Endothelial cell of umbilical vein (primary cell): Measurements from ENCODE around the gene SKOR1. TPM values are rescaled to one million over a fixed set of nuclear protein-coding genes. Genes with fewer than 3 reads are reported as not detected.

Experiments used
- BruUV-seq: library from RNA; stranded (reverse); fragments of 400-500 nt; replicated peaks from 2 replicates; lab custom pipeline; 2021; lab: Mats Ljungman, UMichigan
- CTCF ChIA-PET: fragments of 300-600, 350-600 bp; sonication (Branson Sonifier 250); formaldehyde crosslinking; loops from one replicate; lab custom pipeline; 2021; ENCODE audit warnings: antibody characterized with exemption, inconsistent platforms; lab: Charles Lee
- POLR2A ChIA-PET: fragments of 300-600, 350-600 bp; sonication (Branson Sonifier 250); formaldehyde crosslinking; loops from one replicate; lab custom pipeline; 2021; ENCODE audit warnings: antibody characterized with exemption, inconsistent platforms; lab: Charles Lee
- DNase-seq: peaks from one replicate; pipeline ENCODE4 v3.0.0-alpha.2; 2011; ENCODE audit warnings: low read depth, low spot score
- FAIRE-seq: peaks from 2 replicates; lab custom pipeline; 2011; peaks lifted over from hg19 to GRCh38; lab: Jason Lieb, UNC
- H2AFZ ChIP-seq: 2 replicates; pipeline ENCODE4 v1.6.0; 2012; ENCODE audit warnings: low read depth, low read length, control low read depth, inconsistent platforms
- H3K27ac ChIP-seq: 2 replicates; pipeline ENCODE4 v1.5.1; 2011; ENCODE audit warnings: low read depth, mild to moderate bottlenecking, control low read depth, low read length, moderate library complexity; ENCODE audit not compliant: insufficient read depth
- H3K27me3 ChIP-seq, 2 experiments: 2 replicates each; pipeline versions ENCODE4 v1.6.0 to v1.6.1; 2011; ENCODE audit warnings: low read length in 2 of 2, mixed read lengths in 1 of 2; ENCODE audit not compliant: control insufficient read depth in 2 of 2, insufficient read depth in 2 of 2
- H3K36me3 ChIP-seq, 2 experiments: 2 replicates in 1 of 2; 3 replicates in 1 of 2; pipeline ENCODE4 v1.5.1; 2011; ENCODE audit warnings: low read length in 2 of 2, mild to moderate bottlenecking in 1 of 2, moderate library complexity in 1 of 2; ENCODE audit not compliant: control insufficient read depth in 2 of 2, insufficient read depth in 2 of 2; ENCODE audit errors: extremely low read depth in 1 of 2
- H3K4me1 ChIP-seq: 3 replicates; pipeline ENCODE4 v1.5.1; 2011; ENCODE audit warnings: mild to moderate bottlenecking, low read length; ENCODE audit not compliant: control insufficient read depth, insufficient read depth; ENCODE audit errors: extremely low read depth
- H3K4me2 ChIP-seq: 2 replicates; pipeline ENCODE4 v1.6.1; 2011; ENCODE audit warnings: low read length, control low read depth, mixed read lengths; ENCODE audit not compliant: insufficient read depth
- H3K4me3 ChIP-seq, 3 experiments: fragments of 200-600 bp in 1 of 3; sonication (generic), shearing (Covaris generic) in 1 of 3; replicated peaks in 1 of 3; 2 replicates each; pipeline ENCODE4 v1.5.1; 2011 to 2016; ENCODE audit warnings: control low read depth in 3 of 3, low read length in 3 of 3, mild to moderate bottlenecking in 2 of 3, inconsistent platforms in 1 of 3, low read depth in 1 of 3, moderate library complexity in 1 of 3; ENCODE audit not compliant: insufficient read depth in 1 of 3
- H3K79me2 ChIP-seq: 2 replicates; pipeline ENCODE4 v1.6.0; 2012; ENCODE audit warnings: low read length, inconsistent platforms; ENCODE audit not compliant: control insufficient read depth, insufficient read depth
- H3K9ac ChIP-seq: replicated peaks from 2 replicates; pipeline ENCODE3; 2011; ENCODE audit warnings: low read length, control low read depth; ENCODE audit not compliant: insufficient read depth; ENCODE audit errors: extremely low read depth
- H3K9me1 ChIP-seq: replicated peaks from 3 replicates; pipeline ENCODE4 v1.6.0; 2011; ENCODE audit warnings: mild to moderate bottlenecking, low read length; ENCODE audit not compliant: control insufficient read depth, insufficient read depth; ENCODE audit errors: extremely low read depth
- H3K9me3 ChIP-seq: replicated peaks from 2 replicates; pipeline ENCODE4 v1.5.1; 2012; ENCODE audit warnings: low read length, inconsistent platforms; ENCODE audit not compliant: control insufficient read depth, insufficient read depth
- H4K20me1 ChIP-seq: replicated peaks from 2 replicates; pipeline ENCODE3; 2011; ENCODE audit warnings: mild to moderate bottlenecking, low read length; ENCODE audit not compliant: control insufficient read depth, insufficient read depth; ENCODE audit errors: extremely low read depth
- CTCF ChIP-seq, 2 donors: IDR thresholded peaks; 1 replicate in 1 of 2; 2 replicates in 1 of 2; pipeline ENCODE4 v1.5.1; 2011; ENCODE audit warnings: low read length in 2 of 2, mild to moderate bottlenecking in 2 of 2, moderate library complexity in 2 of 2, control low read depth in 1 of 2, inconsistent platforms in 1 of 2, low read depth in 1 of 2; ENCODE audit not compliant: insufficient read depth in 1 of 2; ENCODE audit errors: extremely low read depth in 1 of 2
- EZH2 ChIP-seq: IDR thresholded peaks from 2 replicates; pipeline ENCODE4 v1.6.1; 2012; ENCODE audit warnings: borderline replicate concordance, low read depth, mild to moderate bottlenecking, moderate library complexity, low read length, inconsistent platforms; ENCODE audit not compliant: severe bottlenecking
- FOS ChIP-seq: IDR thresholded peaks from 2 replicates; pipeline ENCODE4 v1.6.1; 2011; ENCODE audit warnings: mild to moderate bottlenecking, low read length, moderate library complexity, borderline replicate concordance; ENCODE audit not compliant: insufficient read depth
- GATA2 ChIP-seq: IDR thresholded peaks from 2 replicates; pipeline ENCODE4 v1.7.0; 2011; ENCODE audit warnings: low read depth, mild to moderate bottlenecking, moderate library complexity, mixed read lengths, low read length; ENCODE audit not compliant: insufficient read length, insufficient read depth
- JUN ChIP-seq: IDR thresholded peaks from 2 replicates; pipeline ENCODE4 v1.6.1; 2011; ENCODE audit warnings: borderline replicate concordance, low read depth; ENCODE audit not compliant: insufficient read length, insufficient read depth
- MAX ChIP-seq: IDR thresholded peaks from 2 replicates; pipeline ENCODE4 v1.6.1; 2011; ENCODE audit not compliant: insufficient read depth, insufficient read length
- MYC ChIP-seq: IDR thresholded peaks from one replicate; pipeline ENCODE4 v1.6.1; 2011; ENCODE audit warnings: mild to moderate bottlenecking, low read depth, low read length
- POLR2A ChIP-seq: IDR thresholded peaks from 2 replicates; pipeline ENCODE4 v1.6.1; 2012; ENCODE audit warnings: low read depth, mild to moderate bottlenecking, control low read depth, low read length
- POLR2AphosphoS5 ChIP-seq: IDR thresholded peaks from 2 replicates; pipeline ENCODE4 v1.6.1; 2012; ENCODE audit warnings: low read depth, mild to moderate bottlenecking, control low read depth, low read length, moderate library complexity; ENCODE audit not compliant: insufficient read depth
- dilution Hi-C: fragments of 300-500 bp; cut with MboI; formaldehyde crosslinking; loops from one replicate; pipeline ENCODE4 v1.15.0; 2019; ENCODE audit warnings: low sequenced_read_pairs; ENCODE audit not compliant: extremely low pct_ligation_motif_present
- intact Hi-C: fragments of 100-400 bp; cut with micrococcal nuclease; formaldehyde crosslinking; loops from one replicate; pipeline ENCODE4 v1.10.0; 2022
- polyA plus RNA-seq, 4 experiments: library from polyadenylated mRNA; depleted of rRNA in 3 of 4; stranded (reverse) in 3 of 4; unstranded in 1 of 4; fragments of >200 nt; gene quantifications; 2 replicates each; pipeline versions ENCODE4 v1.2.1 to v1.2.3, GENCODE V29; 2011 to 2012; ENCODE audit warnings: missing spikeins in 1 of 4
- total RNA-seq: library from RNA; stranded (reverse); gene quantifications from 2 replicates; pipeline ENCODE4 v1.2.3, GENCODE V29; 2021

SKOR1 gene
- total and polyA plus RNA-seq, 2 donors (not counting 3 experiments of a cell fraction or from before 2014, with no cell fraction given) = 0.06 to 0.15 TPM

- Histone ChIP-seq H4K20me1 (no peaks in the 10 kb centered on the region), H3K36me3 (no peaks in the 10 kb centered on the region), H2AFZ (no peak overlapping the region), H3K27ac (no peak overlapping the region), H3K4me3 (no peak overlapping the region), H3K4me1 (peaks cover 2% of the 10 kb centered on the region), H3K4me2 (no peak overlapping the region), H3K9me1 (no peaks in the 10 kb centered on the region), H3K9me3 (no peaks in the 10 kb centered on the region), H3K9ac (no peak overlapping the region), H3K79me2 (no peaks in the 10 kb centered on the region), H3K27me3 (peaks cover 71 to 85% of the 10 kb centered on the region in 2 experiments)
- no TSS peak for BruUV-seq
- FAIRE-seq (no peak), DNase-seq (peak; percentile 47)
- CTCF ChIA-PET = interaction anchor here (1.1 to 1.4 kb wide), 2 partner anchors 11 to 14 kb away, joined by 6 to 9 read pairs; no protein-coding TSS in a partner anchor
- dilution Hi-C loops (no loop called here), intact Hi-C loops (no loop called here)
- no peak for TF ChIP-seq CTCF (IDR thresholded peaks at IDR 0.05; ENCODE audit: extremely low read depth in 1 of 2, insufficient read depth in 1 of 2, low read depth in 1 of 2, low read length in 2 of 2)
- TF ChIP-seq POLR2AphosphoS5 = no peak
- no peak for TF ChIP-seq POLR2A
- no peak for TF ChIP-seq EZH2
- no peak for TF ChIP-seq FOS
- TF ChIP-seq JUN = no peak
- TF ChIP-seq MAX = no peak
- TF ChIP-seq MYC = no peak
- no peak for TF ChIP-seq GATA2
- POLR2A ChIA-PET = no interaction called here
Measured at GRCh38 chr15:67820992-67821783, 4.1 kb upstream of the SKOR1 start.
